Posterior cingulate gyrus (tissue), 11 donors: ENCODE measurements around the gene PSRC1.

Experiments
- DNase-seq, 10 donors: peaks; one replicate each; pipeline versions ENCODE4 v3.0.0 to v3.0.0-alpha.2; 2020 to 2021; ENCODE audit warnings: mixed read lengths in 3 of 10
- intact Hi-C: fragments of 100-400 bp; cut with DNase I; formaldehyde crosslinking; loops from one replicate; pipeline ENCODE4 v1.15.1; 2023

PSRC1 gene

DNA sequence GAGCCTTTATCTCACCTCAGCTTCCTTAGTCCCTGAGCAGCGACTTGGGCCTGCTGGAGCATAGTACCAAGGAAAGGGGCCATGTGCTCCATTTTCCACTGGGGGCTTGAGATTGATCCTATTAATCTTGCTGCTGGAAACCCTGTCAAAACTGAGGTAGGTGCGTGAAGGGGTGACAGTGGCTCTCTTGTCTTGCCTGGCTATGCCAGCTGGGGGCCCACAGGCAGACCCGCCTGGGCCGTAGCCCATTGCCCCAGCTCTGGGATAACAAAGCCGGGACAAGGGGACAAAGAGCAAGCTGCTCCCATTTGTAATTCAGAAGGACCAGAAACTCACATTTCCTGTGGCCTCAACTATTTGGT, 43.9 kb downstream of the PSRC1 start:
- intact Hi-C loops, result no loop called here
- peak in 2 of 10 donors; percentile 27 to 64 for DNase-seq

DNA sequence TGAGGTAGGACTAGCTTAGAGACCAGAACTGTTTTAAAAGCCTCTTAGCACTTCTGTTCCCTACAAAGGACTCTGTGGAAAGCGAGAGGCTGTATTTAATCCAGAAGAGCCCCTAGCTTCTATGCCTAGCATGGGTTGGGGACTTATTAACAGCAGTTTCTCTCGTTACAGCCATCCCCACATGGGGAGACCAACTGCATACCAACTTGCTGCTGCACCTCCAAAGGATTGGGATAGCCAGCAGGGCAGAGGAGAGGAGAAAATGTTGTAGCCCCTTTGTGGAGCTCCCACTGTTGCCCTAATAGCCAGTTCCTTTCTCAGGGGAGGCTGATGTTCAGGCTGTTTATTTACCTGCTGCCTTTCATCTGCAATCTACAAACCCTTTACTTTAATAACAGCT, 44.6 kb downstream of the PSRC1 start:
- intact Hi-C loops, result no loop called here
- no peak for DNase-seq

DNA sequence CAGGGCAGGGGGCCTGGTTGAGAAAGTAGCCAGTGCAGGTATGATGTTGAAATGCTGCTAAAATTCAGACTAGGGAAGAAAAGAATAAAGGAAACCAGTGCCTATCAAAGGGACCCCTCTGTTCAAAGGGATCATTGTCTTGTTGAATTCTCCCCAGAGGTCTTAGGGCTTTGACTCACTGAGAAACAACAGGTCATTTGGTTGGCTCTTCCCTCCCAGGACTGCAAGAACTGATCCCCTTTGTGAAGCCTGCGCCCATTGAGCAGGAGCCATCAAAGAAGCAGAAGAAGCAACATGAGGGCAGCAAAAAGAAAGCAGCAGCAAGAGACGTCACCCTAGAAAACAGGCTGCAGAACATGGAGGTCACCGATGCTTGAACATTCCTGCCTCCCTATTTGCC, 45.4 kb downstream of the PSRC1 start:
- intact Hi-C loops, result no loop called here
- DNase-seq, result peak in 1 of 10 donors; percentile 29

DNA sequence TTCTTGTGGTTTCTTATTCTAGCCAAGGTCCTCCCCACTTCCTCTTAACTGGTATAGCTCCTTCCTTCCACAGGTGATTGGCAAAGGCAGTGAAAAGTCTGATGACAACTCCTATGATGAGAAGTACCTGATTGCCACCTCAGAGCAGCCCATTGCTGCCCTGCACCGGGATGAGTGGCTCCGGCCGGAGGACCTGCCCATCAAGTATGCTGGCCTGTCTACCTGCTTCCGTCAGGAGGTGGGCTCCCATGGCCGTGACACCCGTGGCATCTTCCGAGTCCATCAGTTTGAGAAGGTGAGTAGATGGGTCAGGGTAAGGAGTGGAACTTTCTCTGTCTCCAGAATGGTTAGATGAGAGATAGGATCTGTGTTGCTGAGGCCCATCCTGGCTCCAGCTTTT, 47.8 kb downstream of the PSRC1 start:
- intact Hi-C loops, result no loop called here

DNA sequence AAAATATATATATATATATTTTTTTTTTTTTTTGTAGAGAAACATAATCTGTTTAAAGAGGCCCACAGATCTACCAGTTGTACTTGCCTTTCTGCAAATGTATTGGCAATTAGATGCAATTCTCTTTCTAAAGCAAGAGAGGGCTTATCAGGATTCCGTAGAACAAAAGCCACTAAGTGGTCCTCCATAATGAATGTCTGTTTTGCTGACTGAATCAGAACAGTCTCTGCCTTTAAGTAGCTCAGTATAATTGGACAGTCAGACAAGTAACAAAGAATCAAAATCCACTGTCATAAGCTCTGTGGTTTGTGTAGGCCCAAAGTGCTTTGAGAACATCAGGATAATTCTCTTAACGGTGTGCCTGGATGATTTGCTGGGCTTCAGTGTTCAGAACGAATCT, 51.9 kb downstream of the PSRC1 start:
- DNase-seq, result no peak

More for the DNA sequence above, 47.8 kb downstream of the PSRC1 start:
- peak in 1 of 10 donors; percentile 53 for DNase-seq

More for the DNA sequence above, 51.9 kb downstream of the PSRC1 start:
- intact Hi-C loops, result no loop called here
